HG03457 (cell line): ENCODE measurements around the gene DYNLT4.
"Not testable (repeated sequence)": the region's sequence is repeated elsewhere in the genome, so short reads cannot be mapped to it uniquely, and the experiment has no call there.

ENCODE experiments used
- ATAC-seq: cut with Tn5 transposase; IDR thresholded peaks from one replicate; pipeline ENCODE4 v1.9.1; 2021; ENCODE audit warnings: moderate number of reproducible peaks; ENCODE audit not compliant: unreplicated experiment

DYNLT4 gene

GRCh38 chr1:44806704-44807363 is at the start of gene DYNLT4:
DYNLT4 (minus strand) TSS chr1:44807351; CDS start chr1:44806668, 683 bp downstream.
- ATAC-seq = no peak

- no peak for ATAC-seq
Observed at GRCh38 chr1:44855742-44856141, 48.6 kb upstream of the DYNLT4 start.

DNA sequence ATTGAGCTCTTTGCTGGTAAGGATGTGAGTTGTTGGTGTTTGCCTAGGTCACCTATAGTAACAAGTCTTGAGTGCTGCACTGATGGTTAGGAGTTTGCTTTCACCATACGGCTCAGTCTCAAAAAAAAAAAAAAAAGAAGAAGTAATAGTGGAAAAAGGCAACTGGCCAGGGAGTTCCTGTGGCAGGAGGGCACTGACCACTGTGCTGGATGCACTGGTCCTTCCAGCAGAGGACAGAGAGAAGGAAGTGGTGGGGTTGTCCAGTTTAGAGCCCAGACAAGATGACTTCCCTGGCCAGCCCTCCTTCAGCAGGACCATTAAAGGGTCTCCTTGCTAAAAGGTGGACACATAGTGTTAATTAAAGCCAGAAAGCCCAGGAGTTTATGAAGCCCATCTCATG is 47.8 kb upstream of the DYNLT4 start:
- no peak for ATAC-seq

GRCh38 chr1:44853201-44853600 is 46.0 kb upstream of the DYNLT4 start:
- ATAC-seq = no peak

DNA sequence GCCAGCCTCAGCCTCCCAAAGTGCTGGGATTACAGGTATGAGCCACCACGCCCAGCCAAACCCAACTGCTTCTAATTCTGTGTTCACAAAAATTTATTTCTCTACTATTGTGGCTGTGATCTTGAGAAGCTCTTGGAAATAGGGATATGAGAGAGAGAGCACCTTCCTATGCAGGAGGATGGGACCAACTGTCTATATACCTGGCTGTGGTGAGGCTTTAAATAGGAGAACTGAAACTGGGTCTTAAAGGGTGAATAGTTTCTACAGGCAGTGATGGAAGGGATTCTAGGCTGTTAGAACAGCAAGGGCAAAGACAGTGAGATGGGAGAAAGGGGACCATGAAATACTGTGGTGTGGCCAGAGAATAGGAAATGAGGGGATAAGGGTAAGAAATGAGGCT is 44.2 kb upstream of the DYNLT4 start:
- ATAC-seq = no peak

DNA sequence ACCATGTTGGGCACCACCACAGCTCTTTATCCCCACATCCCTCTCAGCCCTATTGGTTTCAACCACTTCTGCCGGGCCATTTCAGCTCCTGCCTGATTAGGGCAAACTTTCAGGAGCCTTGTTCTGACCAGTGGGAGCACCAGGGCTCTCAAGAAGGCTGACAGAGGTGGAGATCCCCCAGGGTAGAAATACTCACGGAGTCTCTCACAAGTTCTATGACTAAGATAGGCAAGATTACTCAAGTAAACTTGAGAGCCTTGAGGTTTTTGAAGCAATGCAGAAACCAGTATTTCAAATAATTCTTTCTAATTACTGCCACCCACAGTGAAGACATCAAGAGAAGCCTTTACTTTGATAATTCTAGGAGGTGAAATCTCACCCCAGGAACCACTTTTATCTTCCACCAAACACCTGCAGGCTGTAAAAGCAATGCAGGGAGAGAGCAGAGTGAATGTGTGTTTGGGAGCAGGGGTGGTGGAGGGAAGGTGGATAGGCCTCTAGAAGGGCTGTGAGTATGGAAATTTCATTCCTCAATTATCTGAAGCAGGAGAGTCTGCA is 42.5 kb upstream of the DYNLT4 start:
- ATAC-seq = no peak

GRCh38 chr1:44848456-44849181 is 41.5 kb upstream of the DYNLT4 start:
- ATAC-seq = no peak

DNA sequence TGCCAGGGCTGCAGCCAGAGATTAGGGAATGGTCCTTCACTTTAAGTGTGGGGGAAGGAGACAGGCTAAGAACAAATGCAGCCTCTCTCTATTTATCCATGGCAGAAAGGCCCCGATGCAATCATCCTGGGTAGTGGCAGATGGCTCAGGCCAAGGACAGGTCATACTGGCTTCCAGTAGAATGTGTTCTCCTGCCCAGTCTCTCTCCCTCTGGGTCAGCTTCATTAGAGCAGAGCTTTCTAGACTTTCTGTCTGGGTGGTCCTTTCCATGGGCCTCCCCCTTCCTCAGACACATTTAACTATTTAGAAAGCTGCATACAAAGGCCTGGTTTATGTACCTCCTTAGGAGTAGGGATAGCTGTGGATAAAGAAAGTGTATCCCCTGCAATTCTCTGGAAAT is 40.7 kb upstream of the DYNLT4 start:
- ATAC-seq = no peak

DNA sequence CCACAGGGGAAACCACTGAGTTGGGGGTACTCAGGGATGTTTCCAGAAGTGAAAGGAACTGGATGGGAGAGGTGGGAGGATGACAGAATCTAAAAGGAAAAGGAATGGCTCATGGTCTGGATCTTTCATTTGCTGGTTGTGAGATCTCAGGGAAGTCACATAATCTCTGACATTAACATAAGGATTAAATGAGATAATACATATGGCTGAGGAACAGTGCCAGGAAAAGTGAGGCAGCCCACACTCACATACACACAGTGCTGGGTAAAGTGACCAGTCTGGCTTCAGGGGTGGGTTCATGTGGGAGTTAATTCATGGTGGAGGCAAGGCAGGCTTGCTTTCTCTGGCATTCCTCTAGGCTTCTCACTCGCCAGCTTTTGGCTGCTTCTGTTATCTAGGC is 39.8 kb upstream of the DYNLT4 start:
- ATAC-seq = no peak

- ATAC-seq = no peak
Observed at GRCh38 chr1:44842862-44843655, 35.9 kb upstream of the DYNLT4 start, which contains the start of gene PTCH2. PTCH2 (minus strand) TSS chr1:44843253; CDS start chr1:44842932, 321 bp downstream.

- ATAC-seq = no peak
Observed at GRCh38 chr1:44842486-44842861, 35.3 kb upstream of the DYNLT4 start.

- no peak for ATAC-seq
Observed at GRCh38 chr1:44839576-44839975, 32.4 kb upstream of the DYNLT4 start.

DNA sequence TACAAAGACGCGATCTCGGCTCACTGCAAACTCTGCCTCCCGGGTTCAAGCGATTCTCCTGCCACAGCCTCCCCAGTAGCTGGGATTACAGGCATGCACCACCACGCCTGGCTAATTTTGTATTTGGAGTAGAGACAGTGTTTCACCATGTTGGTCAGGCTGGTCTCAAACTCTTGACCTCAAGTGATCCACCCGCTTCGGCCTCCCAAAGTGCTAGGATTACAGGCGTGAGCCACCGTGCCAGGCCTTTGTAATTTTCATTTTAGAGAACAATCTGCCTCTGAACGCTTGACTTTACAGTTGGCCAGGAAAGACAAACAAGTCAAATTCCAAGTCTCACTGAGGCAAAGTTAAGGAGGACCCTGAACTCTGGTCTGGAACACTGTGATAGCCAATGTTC is 31.1 kb upstream of the DYNLT4 start:
- ATAC-seq = not testable (repeated sequence)

DNA sequence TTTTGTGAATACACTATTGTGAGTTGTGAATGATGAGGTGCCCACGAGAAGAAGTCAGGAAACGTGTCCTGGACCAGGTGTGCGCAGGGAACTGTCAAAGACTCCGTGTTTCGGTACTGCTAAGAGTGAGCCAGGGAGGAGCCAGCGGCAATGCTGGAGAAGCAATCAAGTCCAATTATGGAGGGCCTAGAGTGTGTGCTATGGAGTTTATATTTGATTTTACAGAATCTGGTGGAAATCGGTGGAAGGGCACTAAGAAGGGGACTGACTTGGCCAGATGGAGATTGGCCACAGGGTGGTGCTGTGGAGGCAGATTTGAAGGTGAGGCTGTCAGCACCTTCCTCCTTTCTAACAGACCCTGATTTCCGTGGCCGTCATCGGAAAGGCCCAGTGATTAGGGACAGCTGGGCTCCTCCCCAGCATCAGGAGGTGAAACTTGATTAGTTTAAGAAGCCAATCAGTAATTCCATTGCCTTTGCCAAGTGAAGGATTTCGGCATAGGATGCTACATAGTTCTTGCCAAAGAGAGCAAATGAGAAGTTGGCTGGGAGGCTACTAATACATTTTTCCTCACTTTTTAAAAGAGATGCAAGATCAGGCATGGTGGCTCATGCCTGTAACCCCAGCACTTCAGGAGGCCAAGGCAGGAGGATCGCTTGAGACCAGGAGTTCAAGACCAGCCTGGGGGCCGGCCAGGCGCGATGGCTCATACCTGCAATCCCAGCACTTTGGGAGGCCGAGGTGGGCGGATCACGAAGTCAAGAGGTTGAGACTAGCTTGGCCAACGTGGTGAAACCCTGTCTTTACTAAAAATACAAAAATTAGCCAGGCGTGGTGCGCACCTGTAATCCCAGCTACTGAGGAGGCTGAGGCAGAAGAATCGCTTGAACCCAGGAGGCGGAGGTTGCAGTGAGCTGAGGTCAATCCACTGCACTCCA is 28.9 kb upstream of the DYNLT4 start:
- ATAC-seq = peak; percentile 63

DNA sequence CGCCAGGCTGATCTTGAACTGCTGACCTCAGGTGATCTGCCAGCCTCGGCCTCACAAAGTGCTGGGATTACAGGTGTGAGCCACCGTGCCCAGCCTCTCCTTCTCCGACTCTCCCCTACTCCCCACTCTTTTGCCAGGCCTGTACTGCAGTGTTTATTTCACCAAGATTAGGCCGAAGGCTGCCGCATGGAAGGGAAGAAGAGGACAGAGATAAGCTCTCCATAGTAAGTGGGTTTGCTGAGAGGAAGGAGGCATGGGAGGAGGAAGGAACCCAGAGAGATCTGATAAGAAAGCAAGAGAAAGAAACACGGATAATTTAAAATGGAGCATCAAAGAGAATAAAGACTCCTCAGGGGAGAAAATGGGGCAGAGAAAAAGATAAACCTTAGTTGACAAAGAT is 27.2 kb upstream of the DYNLT4 start:
- no peak for ATAC-seq

- ATAC-seq = no peak
Observed at GRCh38 chr1:44832056-44832705, 25.0 kb upstream of the DYNLT4 start.

GRCh38 chr1:44831516-44831915 is 24.4 kb upstream of the DYNLT4 start:
- ATAC-seq = no peak

DNA sequence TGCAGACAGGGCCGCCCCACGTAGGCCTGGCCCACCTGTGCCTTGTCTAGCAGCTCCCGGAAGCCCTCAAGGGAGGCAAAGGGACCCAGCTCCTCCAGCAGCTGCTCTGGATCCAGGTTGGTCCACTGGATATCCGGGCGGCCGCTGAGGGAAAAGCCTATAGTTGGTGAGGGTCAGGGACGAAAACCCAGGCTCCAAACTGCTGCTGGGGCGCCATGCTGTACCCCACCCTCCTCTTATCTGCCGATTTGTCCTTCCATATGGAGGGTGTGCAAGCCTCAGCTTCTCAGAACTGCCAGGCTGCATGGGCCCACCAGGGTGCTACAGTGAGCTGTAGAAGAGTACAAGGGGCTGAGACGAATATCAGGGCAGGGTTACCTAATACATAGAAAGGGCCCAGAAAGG is 23.8 kb upstream of the DYNLT4 start:
- no peak for ATAC-seq

GRCh38 chr1:44829506-44830384 is 22.6 kb upstream of the DYNLT4 start:
- ATAC-seq = no peak
